GM23338 (cell line): ENCODE results near the gene S100A1. TPM values are rescaled to one million over a fixed set of nuclear protein-coding genes. Genes with fewer than 3 reads are reported as not detected.
A peak's percentile ranks its signal among the peaks of the same experiment; 100 is the strongest.

Experiments
- ATAC-seq: fragments of 200-7000 bp; cut with Tn5 transposase; 3 replicates; pipeline ENCODE4 v1.9.1; 2020
- DNase-seq: peaks from one replicate; pipeline ENCODE4 v3.0.0-alpha.2; 2015; ENCODE audit warnings: low spot score
- H2AFZ ChIP-seq: fragments of 200-600 bp; sonication (generic); 2 replicates; pipeline ENCODE4 v1.8.0; 2016; ENCODE audit warnings: antibody characterized with exemption, mild to moderate bottlenecking, moderate library complexity
- H3F3A ChIP-seq: fragments of 200-600 bp; sonication (generic); replicated peaks from 2 replicates; pipeline ENCODE4 v1.8.0; 2017; ENCODE audit warnings: antibody characterized with exemption, mixed run types, low read depth
- H3K27ac ChIP-seq: fragments of 200-600 bp; sonication (generic); 2 replicates; pipeline ENCODE4 v1.6.1; 2016; ENCODE audit warnings: low read depth
- H3K27me3 ChIP-seq: fragments of 200-600 bp; sonication (generic); 2 replicates; pipeline ENCODE4 v1.8.0; 2016; ENCODE audit warnings: mild to moderate bottlenecking, mixed run types, moderate library complexity; ENCODE audit not compliant: insufficient read depth
- H3K36me3 ChIP-seq: fragments of 200-600 bp; sonication (generic); 2 replicates; pipeline ENCODE4 v1.8.0; 2016; ENCODE audit warnings: mild to moderate bottlenecking; ENCODE audit not compliant: insufficient read depth
- H3K4me1 ChIP-seq: fragments of 200-600 bp; sonication (generic); 2 replicates; pipeline ENCODE4 v1.8.0; 2016; ENCODE audit warnings: mild to moderate bottlenecking, moderate library complexity; ENCODE audit not compliant: insufficient read depth
- H3K4me2 ChIP-seq: fragments of 200-600 bp; sonication (generic); 2 replicates; pipeline ENCODE4 v1.7.1; 2017; ENCODE audit warnings: mixed run types
- H3K4me3 ChIP-seq: fragments of 200-600 bp; sonication (generic); 2 replicates; pipeline ENCODE4 v1.6.1; 2016; ENCODE audit warnings: mixed run types
- H3K79me2 ChIP-seq: fragments of 200-600 bp; sonication (generic); replicated peaks from 2 replicates; pipeline ENCODE4 v1.8.0; 2017; ENCODE audit warnings: mild to moderate bottlenecking; ENCODE audit not compliant: insufficient read depth
- H3K9me2 ChIP-seq: fragments of 200-600 bp; sonication (generic); 2 replicates; pipeline ENCODE4 v1.8.0; 2017; ENCODE audit not compliant: insufficient read depth
- H4K20me1 ChIP-seq: fragments of 200-600 bp; sonication (generic); replicated peaks from 2 replicates; pipeline ENCODE4 v1.8.0; 2017; ENCODE audit warnings: mild to moderate bottlenecking; ENCODE audit not compliant: insufficient read depth
- H3K27ac Mint-ChIP-seq: 2 replicates; pipeline ENCODE4 v1.8.0; 2020; ENCODE audit warnings: inconsistent platforms, mild to moderate bottlenecking, moderate library complexity, mixed read lengths
- H3K27me3 Mint-ChIP-seq: 3 replicates; pipeline ENCODE4 v1.8.0; 2022; ENCODE audit warnings: low read depth, mild to moderate bottlenecking, moderate library complexity, mixed read lengths, inconsistent platforms; ENCODE audit not compliant: insufficient read depth, poor library complexity
- H3K36me3 Mint-ChIP-seq: 3 replicates; pipeline ENCODE4 v1.8.0; 2021; ENCODE audit warnings: low read depth, mild to moderate bottlenecking, inconsistent platforms, moderate library complexity, mixed read lengths
- H3K4me1 Mint-ChIP-seq: 3 replicates; pipeline ENCODE4 v1.8.0; 2020; ENCODE audit warnings: mild to moderate bottlenecking, inconsistent platforms, mixed read lengths
- H3K4me3 Mint-ChIP-seq: 3 replicates; pipeline ENCODE4 v1.8.0; 2021; ENCODE audit warnings: moderate library complexity, mild to moderate bottlenecking, inconsistent platforms, mixed read lengths
- H3K9me3 Mint-ChIP-seq: 3 replicates; pipeline ENCODE4 v1.8.0; 2020; ENCODE audit warnings: moderate library complexity, mild to moderate bottlenecking, inconsistent platforms, mixed read lengths
- CREB1 ChIP-seq: fragments of 250-450 bp; sonication (Bioruptor Pico); IDR thresholded peaks from 2 replicates; pipeline ENCODE4 v1.5.0; 2020; ENCODE audit warnings: low read depth, mild to moderate bottlenecking, moderate library complexity
- EZH2phosphoT487 ChIP-seq: fragments of 200-600 bp; sonication (generic); IDR thresholded peaks from one replicate; pipeline ENCODE4 v1.8.1; 2018; ENCODE audit warnings: antibody characterized with exemption; ENCODE audit not compliant: unreplicated experiment
- polyA plus RNA-seq: library from polyadenylated mRNA; unstranded; fragments of >200 nt; fragmentation: Nextera tagmentation; extraction: Ambion mirVana; gene quantifications from 2 replicates; pipeline ENCODE4 v1.2.1, GENCODE V29; 2016
- total RNA-seq: library from RNA; depleted of rRNA; stranded (reverse); fragments of >200 nt; shearing (Covaris generic); gene quantifications from 2 replicates; pipeline ENCODE4 v1.2.3, GENCODE V29; 2014
- TF ChIP-seq, protein P1 (sequence below): fragments of 250-450 bp; sonication (Bioruptor Pico); IDR thresholded peaks from 2 replicates; pipeline ENCODE4 v1.5.0; 2020; ENCODE audit warnings: mild to moderate bottlenecking, moderate library complexity

S100A1 gene
- total and polyA plus RNA-seq, 2 experiments from 2014 or later = 0.13 to 0.66 TPM

DNA sequence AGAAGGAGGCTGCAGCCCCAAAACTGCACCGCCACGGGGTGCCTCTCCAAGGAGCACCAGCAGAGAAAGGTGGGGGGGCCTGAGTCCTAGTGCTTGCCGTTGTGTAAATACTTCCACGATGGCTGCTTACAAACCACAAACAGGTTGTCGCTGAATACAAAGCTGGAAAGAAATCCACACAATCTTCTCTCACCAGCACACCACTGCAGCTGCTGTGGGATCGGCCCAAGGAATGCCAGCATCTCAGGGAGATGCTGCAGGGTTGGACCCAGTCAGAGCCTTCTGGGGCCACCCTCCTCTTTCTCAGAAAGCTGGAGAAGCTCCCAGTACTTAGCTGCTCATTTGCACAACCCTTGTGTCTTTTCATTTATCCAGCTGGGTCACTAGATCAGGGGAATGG lies 9.1 kb upstream of the S100A1 start (continued):
- TF ChIP-seq, protein P1, sequence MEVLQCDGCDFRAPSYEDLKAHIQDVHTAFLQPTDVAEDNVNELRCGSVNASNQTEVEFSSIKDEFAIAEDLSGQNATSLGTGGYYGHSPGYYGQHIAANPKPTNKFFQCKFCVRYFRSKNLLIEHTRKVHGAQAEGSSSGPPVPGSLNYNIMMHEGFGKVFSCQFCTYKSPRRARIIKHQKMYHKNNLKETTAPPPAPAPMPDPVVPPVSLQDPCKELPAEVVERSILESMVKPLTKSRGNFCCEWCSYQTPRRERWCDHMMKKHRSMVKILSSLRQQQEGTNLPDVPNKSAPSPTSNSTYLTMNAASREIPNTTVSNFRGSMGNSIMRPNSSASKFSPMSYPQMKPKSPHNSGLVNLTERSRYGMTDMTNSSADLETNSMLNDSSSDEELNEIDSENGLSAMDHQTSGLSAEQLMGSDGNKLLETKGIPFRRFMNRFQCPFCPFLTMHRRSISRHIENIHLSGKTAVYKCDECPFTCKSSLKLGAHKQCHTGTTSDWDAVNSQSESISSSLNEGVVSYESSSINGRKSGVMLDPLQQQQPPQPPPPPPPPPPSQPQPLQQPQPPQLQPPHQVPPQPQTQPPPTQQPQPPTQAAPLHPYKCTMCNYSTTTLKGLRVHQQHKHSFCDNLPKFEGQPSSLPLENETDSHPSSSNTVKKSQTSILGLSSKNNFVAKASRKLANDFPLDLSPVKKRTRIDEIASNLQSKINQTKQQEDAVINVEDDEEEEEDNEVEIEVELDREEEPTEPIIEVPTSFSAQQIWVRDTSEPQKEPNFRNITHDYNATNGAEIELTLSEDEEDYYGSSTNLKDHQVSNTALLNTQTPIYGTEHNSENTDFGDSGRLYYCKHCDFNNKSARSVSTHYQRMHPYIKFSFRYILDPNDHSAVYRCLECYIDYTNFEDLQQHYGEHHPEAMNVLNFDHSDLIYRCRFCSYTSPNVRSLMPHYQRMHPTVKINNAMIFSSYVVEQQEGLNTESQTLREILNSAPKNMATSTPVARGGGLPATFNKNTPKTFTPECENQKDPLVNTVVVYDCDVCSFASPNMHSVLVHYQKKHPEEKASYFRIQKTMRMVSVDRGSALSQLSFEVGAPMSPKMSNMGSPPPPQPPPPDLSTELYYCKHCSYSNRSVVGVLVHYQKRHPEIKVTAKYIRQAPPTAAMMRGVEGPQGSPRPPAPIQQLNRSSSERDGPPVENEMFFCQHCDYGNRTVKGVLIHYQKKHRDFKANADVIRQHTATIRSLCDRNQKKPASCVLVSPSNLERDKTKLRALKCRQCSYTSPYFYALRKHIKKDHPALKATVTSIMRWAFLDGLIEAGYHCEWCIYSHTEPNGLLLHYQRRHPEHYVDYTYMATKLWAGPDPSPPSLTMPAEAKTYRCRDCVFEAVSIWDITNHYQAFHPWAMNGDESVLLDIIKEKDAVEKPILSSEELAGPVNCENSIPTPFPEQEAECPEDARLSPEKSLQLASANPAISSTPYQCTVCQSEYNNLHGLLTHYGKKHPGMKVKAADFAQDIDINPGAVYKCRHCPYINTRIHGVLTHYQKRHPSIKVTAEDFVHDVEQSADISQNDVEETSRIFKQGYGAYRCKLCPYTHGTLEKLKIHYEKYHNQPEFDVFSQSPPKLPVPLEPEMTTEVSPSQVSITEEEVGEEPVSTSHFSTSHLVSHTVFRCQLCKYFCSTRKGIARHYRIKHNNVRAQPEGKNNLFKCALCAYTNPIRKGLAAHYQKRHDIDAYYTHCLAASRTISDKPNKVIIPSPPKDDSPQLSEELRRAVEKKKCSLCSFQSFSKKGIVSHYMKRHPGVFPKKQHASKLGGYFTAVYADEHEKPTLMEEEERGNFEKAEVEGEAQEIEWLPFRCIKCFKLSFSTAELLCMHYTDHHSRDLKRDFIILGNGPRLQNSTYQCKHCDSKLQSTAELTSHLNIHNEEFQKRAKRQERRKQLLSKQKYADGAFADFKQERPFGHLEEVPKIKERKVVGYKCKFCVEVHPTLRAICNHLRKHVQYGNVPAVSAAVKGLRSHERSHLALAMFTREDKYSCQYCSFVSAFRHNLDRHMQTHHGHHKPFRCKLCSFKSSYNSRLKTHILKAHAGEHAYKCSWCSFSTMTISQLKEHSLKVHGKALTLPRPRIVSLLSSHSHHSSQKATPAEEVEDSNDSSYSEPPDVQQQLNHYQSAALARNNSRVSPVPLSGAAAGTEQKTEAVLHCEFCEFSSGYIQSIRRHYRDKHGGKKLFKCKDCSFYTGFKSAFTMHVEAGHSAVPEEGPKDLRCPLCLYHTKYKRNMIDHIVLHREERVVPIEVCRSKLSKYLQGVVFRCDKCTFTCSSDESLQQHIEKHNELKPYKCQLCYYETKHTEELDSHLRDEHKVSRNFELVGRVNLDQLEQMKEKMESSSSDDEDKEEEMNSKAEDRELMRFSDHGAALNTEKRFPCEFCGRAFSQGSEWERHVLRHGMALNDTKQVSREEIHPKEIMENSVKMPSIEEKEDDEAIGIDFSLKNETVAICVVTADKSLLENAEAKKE (CRISPR knock-in tag) = no peak

DNA sequence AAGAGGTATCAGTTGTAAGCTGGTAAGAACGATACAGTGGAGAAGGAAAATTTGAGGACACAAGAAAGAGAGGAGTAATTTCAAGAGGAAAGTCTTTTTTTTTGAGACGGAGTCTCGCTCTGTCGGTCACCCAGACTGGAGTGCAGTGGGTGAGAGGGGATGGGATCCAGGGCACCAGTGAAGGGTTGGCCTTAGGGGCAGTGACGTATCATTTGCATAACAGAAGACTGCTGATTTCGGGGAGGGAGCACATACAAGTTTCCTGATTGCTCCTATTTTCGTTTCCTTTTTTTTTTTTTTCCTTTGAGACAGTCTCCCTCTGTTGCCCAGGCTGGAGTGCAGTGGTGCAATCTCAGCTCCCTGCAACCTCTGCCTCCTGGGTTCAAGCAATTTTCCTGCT lies 5.1 kb upstream of the S100A1 start:
- no peak overlapping the region for H3K4me3 ChIP-seq
- no peaks in the 10 kb centered on the region for H3K27me3 ChIP-seq
- Mint-ChIP-seq H3K4me1 (peaks cover 38% of the 10 kb centered on the region), H3K36me3 (peaks cover 36% of the 10 kb centered on the region), H3K27me3 (peaks cover 12% of the 10 kb centered on the region), H3K27ac (peak overlapping the region; percentile 82), H3K4me3 (peak overlapping the region; percentile 38; the same call in 1 of the 3 replicates), H3K9me3 (no peaks in the 10 kb centered on the region)
- 0 out of 2 replicates have a peak, but pooled peaks cover 3% of the 10 kb centered on the region for H3K9me2 ChIP-seq
- no peaks in the 10 kb centered on the region for H4K20me1 ChIP-seq
- no peak overlapping the region for H2AFZ ChIP-seq
- DNase-seq (peak; percentile 48), ATAC-seq (peak; percentile 15)
- H3F3A ChIP-seq = 0 out of 2 replicates have a peak, but pooled peaks cover 2% of the 10 kb centered on the region
- no peaks in the 10 kb centered on the region for H3K36me3 ChIP-seq
- H3K4me2 ChIP-seq = peak overlapping the region; percentile 33
- TF ChIP-seq EZH2phosphoT487 = no peak
- TF ChIP-seq CREB1 (CRISPR knock-in tag) = 0 out of 2 replicates have a peak, but pooled peaks have one; percentile 17
- H3K79me2 ChIP-seq = no peaks in the 10 kb centered on the region
- H3K4me1 ChIP-seq = peaks cover 17% of the 10 kb centered on the region
- H3K27ac ChIP-seq = peak overlapping the region; percentile 47
